HG02798 (cell line): ENCODE measurements around the gene TNIP1.

ENCODE experiments used
- ATAC-seq: cut with Tn5 transposase; IDR thresholded peaks from one replicate; pipeline ENCODE4 v1.9.1; 2021; ENCODE audit warnings: mild to moderate bottlenecking; ENCODE audit not compliant: unreplicated experiment, poor library complexity

TNIP1 gene

GRCh38 chr5:151067632-151068432, 13.0 kb downstream of the TNIP1 start:
- ATAC-seq, result no peak

DNA sequence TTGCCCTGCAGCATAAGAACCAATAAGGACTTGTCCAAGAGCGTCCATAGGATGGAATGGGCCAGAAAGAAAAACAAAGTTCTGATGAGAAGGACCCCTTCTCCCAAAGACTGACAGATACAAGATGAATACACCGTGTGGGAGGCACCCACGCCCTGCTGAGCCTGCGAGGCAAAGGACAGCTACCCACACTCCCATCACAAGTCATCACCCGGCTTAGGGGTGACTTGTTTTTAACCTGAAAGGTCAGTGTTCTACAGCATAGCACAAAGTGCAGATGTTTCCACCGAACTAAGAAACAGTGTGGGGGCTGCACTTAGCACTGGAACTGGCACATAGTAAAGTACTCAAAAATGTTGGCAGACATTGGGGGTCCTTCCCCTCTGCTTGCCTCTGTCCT, 13.9 kb downstream of the TNIP1 start:
- ATAC-seq, result no peak

- ATAC-seq, result no peak
Measured at GRCh38 chr5:151065609-151066008, 15.2 kb downstream of the TNIP1 start.

DNA sequence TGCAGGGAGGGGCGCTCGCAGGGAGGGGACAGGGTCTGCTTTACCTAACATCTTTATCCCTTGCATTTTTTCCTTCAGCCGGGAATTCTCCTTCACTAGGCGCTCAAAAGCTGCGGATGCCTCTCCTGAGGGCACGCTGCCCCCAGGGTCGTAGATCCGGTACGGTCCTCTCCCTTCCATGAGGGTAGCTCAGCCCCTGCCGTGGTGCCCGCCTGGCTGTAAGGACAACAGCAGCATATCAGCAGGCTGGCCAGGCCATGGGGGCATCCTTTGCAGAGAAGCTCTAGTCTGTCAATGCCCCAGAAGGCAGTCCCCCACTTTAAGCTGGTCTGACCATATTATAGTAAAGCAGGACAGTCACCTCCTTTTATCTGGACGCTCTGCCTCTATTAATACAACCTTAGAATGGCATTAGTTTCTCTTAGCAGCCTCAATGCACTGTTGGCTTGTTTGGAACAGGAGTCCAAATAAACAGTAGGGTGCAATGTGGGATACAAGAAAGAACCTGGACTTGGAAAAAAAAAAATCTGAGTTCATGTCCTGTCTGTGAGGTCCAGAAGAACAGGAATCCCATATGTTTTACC, 15.8 kb downstream of the TNIP1 start:
- no peak for ATAC-seq

- no peak for ATAC-seq
Measured at GRCh38 chr5:151063142-151063989, 17.5 kb downstream of the TNIP1 start.

- ATAC-seq, result no peak
Measured at GRCh38 chr5:151062405-151063141, 18.3 kb downstream of the TNIP1 start.

DNA sequence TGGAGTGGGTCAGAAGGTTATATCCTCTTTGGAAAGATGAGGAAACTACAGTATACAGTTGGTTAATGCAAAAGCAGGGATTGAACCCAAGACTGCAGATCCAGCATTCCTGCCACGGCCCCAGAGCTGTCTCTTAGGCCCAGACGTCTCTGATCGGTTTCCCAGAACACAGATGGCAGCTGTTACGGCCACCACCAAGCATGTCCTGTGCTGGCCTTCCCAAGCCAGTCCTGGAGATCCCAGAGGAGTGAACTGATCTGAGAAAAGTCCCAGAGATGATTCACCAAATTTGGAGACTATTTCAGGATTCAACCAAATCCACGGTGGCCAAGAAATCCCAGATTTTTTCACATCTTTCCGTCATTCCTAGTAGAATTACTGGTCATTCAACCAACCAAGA, 20.1 kb downstream of the TNIP1 start:
- no peak for ATAC-seq

DNA sequence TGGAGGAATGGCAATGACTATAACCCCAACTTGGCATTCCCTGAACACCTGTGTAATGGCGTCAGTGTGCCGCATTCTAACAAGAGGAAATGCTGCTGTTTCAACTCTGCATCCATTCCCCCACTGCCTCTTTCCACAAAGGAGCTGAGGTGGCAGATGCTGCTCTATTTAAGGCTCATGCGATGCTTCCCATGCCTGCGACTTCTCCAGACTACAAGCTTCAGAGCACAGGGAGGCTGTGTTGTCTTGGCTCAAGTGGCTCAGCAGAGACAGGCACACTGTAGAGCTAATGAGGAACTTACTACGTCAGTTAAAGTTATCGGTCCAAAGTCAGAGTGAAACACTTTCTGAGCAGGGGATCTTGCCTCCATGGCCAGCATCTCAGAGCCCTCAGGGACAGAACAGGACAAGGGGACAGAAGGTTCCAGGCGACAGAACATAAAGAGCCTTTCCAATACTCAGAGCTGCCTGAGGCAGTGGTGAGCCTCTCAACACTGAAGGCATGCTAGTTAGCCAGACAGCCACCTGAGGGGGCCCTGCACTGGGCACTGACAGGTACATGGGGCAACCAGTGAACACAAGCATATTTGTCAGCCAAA, 21.8 kb downstream of the TNIP1 start:
- no peak for ATAC-seq

- no peak for ATAC-seq
Measured at GRCh38 chr5:151058301-151058700, 22.5 kb downstream of the TNIP1 start.

GRCh38 chr5:151056379-151057325, 24.2 kb downstream of the TNIP1 start:
- ATAC-seq, result no peak

DNA sequence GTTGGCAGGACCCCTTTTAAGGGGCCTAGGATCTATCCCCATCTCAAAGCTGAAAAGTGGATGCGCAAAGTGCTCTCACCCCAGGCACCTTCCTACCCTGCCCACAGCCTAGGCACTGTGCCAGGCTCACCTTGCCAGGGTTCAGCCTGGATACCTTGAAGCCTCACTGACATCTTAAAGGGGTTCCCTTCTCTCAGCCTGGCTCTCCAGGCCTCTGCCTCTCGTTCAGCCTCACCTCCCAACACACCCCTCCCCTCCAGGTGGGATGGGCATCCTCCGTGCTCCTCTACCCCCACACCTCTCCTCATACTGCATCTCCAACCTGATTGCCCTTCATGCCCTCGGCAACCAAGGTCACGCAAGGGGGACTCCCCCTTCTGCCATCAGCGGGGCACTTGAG, 25.5 kb downstream of the TNIP1 start:
- ATAC-seq, result no peak

DNA sequence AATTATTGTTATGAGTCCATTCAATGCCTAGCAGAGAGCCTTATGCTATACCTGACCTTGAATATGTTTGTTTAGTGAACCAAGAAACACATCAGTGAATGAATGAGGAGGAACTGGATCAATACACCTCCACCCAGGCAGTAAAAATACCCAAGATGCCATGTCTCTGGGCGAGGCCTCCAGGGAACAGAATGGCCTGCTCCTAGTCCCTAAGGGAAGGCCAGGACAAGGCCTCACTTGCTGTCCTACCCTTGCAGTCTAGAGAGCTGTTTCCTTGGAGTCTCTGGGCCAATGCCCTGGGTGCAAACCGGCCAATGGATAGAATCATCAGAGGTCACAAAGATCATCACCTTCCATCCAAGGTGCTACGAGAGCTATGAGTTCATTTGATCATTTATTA, 26.1 kb downstream of the TNIP1 start:
- ATAC-seq, result no peak

GRCh38 chr5:151053796-151054462, 26.9 kb downstream of the TNIP1 start:
- no peak for ATAC-seq

DNA sequence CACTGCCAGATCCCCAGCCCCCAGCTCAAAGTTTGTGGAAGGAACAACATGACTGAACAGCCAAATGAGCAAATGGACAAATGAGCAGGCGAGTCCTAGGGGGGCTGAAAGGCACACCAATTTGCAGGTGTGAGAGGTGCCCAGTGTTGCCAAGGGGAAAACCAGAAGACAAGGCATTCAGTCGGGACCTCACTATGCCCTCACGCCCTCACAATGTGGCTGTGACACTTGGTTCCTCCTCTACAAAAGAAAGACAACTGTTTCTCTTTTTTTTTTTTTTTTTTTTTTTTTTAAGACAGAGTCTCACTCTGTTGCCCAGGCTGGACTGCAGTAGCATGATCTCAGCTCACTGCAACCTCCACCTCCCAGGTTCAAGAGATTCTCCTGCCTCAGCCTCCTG, 28.0 kb downstream of the TNIP1 start:
- ATAC-seq, result no peak

GRCh38 chr5:151051931-151052608, 28.8 kb downstream of the TNIP1 start:
- ATAC-seq, result no peak

DNA sequence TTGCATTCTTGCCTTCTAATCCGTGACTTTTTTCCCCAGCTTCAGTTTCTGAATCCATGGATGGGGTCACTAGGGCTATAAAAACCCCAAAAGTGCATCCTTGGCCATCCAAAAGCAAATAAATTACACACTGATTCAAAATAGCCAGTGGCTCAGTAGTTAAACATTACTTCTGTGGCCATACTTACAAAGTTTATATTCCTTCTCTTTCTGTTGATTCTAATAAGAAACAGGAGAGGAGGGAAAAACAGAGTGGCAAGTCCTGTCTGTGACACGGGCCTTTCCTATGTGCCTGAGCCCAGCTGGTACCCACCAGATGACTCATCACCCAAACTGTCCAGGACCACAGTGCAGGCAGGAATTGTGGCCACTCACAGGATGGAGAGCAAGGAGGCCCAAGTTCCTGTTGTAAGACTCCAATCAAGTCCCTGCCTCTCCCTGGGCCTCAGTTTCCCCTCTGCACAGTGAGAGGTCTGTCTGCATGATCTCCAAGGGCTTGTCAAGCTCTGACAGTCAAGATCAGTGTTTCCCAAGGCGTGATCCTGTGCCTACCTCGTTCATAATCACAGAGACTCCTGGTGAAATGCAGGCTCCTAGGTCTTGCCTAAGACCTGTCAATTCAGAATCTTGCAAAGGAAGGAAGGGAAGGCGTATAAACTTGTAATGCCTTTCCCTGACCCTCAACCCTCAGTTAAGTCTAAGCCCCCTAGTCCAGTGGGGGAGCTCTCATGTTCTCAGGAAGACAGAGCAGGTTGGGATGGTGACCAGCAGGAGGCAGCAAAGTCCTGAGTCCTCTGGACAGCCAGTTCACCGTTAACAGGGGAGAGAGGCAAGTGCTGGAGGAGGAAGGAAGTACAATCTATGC, 29.5 kb downstream of the TNIP1 start:
- ATAC-seq, result peak; percentile 65

DNA sequence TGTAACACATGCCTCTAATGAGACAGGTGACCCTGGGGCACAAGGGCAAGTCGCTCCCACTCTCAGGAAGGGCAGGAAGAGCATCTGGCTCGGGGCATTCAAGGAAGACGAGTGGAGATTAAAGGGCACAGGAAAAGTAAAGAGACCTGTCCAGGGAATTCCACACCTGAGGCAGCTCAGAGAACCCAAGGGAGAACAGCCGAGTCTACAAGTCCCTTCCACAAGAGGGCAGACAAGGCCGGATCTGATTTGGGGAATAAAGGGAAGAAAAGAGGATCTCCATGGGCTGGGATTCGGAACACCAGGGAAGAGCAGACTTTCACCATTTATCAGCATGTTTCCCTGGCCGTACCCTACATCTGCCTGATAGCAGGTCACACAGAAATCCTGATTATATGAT, 32.3 kb downstream of the TNIP1 start:
- no peak for ATAC-seq
